ENCODE results near the gene ZNF277.

ZNF277 gene

GRCh38 chr7:112336261-112336660, 129.8 kb downstream of the ZNF277 start:
- Histone ChIP-seq H3K9ac (ENCODE audit: low read depth in 1 of 2, low read length in 2 of 2) (no peak overlapping the region), H3K9me3 (ENCODE audit: control insufficient read depth in 1 of 2, low read length in 2 of 2) (no peaks in the 10 kb centered on the region), H3K36me3 (ENCODE audit: control insufficient read depth in 1 of 2, insufficient read depth in 2 of 2, low read length in 2 of 2) (peaks cover 9 to 10% of the 10 kb centered on the region in 2 donors), H3K4me1 (ENCODE audit: control insufficient read depth in 1 of 2, insufficient read depth in 2 of 2, low read length in 2 of 2) (no peaks in the 10 kb centered on the region), H3K27ac (ENCODE audit: low read depth, low read length) (no peak overlapping the region), H3K4me3 (ENCODE audit: low read depth in 1 of 2, low read length in 2 of 2) (no peak overlapping the region), H3K27me3 (ENCODE audit: control insufficient read depth in 1 of 2, insufficient read depth in 2 of 2, low read length in 2 of 2) (no peaks in the 10 kb centered on the region)

DNA sequence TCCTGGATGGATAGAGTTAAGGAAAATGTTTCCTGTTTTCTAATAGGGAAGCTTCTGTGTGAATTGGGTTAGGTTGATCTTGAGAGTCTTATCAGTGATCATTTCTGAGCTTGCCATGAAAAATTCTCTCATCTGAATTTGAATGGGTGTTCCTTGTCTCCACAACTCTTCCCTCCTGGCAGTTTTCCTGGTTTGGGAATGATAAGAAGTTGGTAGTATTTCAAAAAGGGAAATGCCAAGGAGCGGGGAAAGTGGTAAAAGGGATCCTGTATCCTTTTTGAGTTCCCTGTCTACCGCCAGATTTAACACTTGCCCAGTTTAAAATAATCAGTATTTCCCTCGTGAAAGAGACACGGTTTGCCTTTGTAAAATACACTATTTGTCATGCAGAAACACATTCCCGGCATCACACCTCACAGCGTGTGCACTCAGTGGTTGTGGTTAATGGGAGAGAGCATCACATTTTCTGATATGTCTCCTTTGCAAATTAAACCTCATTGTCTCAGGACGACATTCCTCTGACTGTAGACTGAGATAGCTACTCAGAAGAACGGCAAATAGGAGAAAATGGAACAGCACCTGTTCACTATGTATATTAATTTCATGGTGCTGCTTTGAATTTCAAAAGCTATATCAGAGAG, 130.6 kb downstream of the ZNF277 start:
- H3K9ac ChIP-seq (ENCODE audit: low read depth in 1 of 2, low read length in 2 of 2), result no peak overlapping the region
- no peak overlapping the region for H3K27ac ChIP-seq (ENCODE audit: low read depth, low read length)
- H3K4me3 ChIP-seq (ENCODE audit: low read depth in 1 of 2, low read length in 2 of 2), result no peak overlapping the region
- H3K27me3 ChIP-seq (ENCODE audit: control insufficient read depth in 1 of 2, insufficient read depth in 2 of 2, low read length in 2 of 2), result no peaks in the 10 kb centered on the region
- H3K4me1 ChIP-seq (ENCODE audit: control insufficient read depth in 1 of 2, insufficient read depth in 2 of 2, low read length in 2 of 2), result no peaks in the 10 kb centered on the region
- peaks cover 9 to 17% of the 10 kb centered on the region in 2 donors for H3K36me3 ChIP-seq (ENCODE audit: control insufficient read depth in 1 of 2, insufficient read depth in 2 of 2, low read length in 2 of 2)
- no peaks in the 10 kb centered on the region for H3K9me3 ChIP-seq (ENCODE audit: control insufficient read depth in 1 of 2, low read length in 2 of 2)

DNA sequence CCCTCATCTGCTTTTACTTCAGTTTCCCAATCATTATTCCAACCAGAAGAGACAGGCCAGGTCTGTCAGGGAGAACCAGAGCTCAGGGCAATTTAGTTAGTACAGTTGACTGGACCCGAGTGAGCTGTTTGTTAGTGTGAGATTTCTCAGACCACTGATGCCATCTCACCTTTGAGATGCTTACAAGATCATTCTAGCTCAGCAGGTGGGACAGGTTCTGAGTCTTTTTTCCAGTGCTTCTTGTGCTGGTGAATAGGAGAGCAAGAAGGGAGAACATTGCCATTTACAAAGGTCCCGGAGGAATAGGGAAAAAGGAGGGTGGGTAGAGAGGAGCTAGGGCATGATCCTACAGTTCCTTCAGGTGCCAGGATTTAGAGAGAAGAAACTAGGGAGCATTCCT, 131.4 kb downstream of the ZNF277 start:
- no peak overlapping the region for H3K9ac ChIP-seq (ENCODE audit: low read depth in 1 of 2, low read length in 2 of 2)
- no peaks in the 10 kb centered on the region for H3K27me3 ChIP-seq (ENCODE audit: control insufficient read depth in 1 of 2, insufficient read depth in 2 of 2, low read length in 2 of 2)
- no peak overlapping the region for H3K4me3 ChIP-seq (ENCODE audit: low read depth in 1 of 2, low read length in 2 of 2)
- H3K36me3 ChIP-seq (ENCODE audit: control insufficient read depth in 1 of 2, insufficient read depth in 2 of 2, low read length in 2 of 2), result peaks cover 9 to 24% of the 10 kb centered on the region in 2 donors
- H3K9me3 ChIP-seq (ENCODE audit: control insufficient read depth in 1 of 2, low read length in 2 of 2), result no peaks in the 10 kb centered on the region
- no peak overlapping the region for H3K27ac ChIP-seq (ENCODE audit: low read depth, low read length)
- H3K4me1 ChIP-seq (ENCODE audit: control insufficient read depth in 1 of 2, insufficient read depth in 2 of 2, low read length in 2 of 2), result no peaks in the 10 kb centered on the region

GRCh38 chr7:112338786-112339185, 132.3 kb downstream of the ZNF277 start:
- H3K4me1 ChIP-seq (ENCODE audit: control insufficient read depth in 1 of 2, insufficient read depth in 2 of 2, low read length in 2 of 2), result no peaks in the 10 kb centered on the region
- H3K4me3 ChIP-seq (ENCODE audit: low read depth in 1 of 2, low read length in 2 of 2), result no peak overlapping the region
- no peaks in the 10 kb centered on the region for H3K9me3 ChIP-seq (ENCODE audit: control insufficient read depth in 1 of 2, low read length in 2 of 2)
- H3K27me3 ChIP-seq (ENCODE audit: control insufficient read depth in 1 of 2, insufficient read depth in 2 of 2, low read length in 2 of 2), result no peaks in the 10 kb centered on the region
- no peak overlapping the region for H3K9ac ChIP-seq (ENCODE audit: low read depth in 1 of 2, low read length in 2 of 2)
- no peak overlapping the region for H3K27ac ChIP-seq (ENCODE audit: low read depth, low read length)
- peaks cover 9 to 26% of the 10 kb centered on the region in 2 donors for H3K36me3 ChIP-seq (ENCODE audit: control insufficient read depth in 1 of 2, insufficient read depth in 2 of 2, low read length in 2 of 2)

GRCh38 chr7:112341464-112341863, 135.0 kb downstream of the ZNF277 start:
- Histone ChIP-seq H3K36me3 (ENCODE audit: control insufficient read depth in 1 of 2, insufficient read depth in 2 of 2, low read length in 2 of 2) (peaks cover 9 to 29% of the 10 kb centered on the region in 2 donors), H3K9ac (ENCODE audit: low read depth in 1 of 2, low read length in 2 of 2) (no peak overlapping the region), H3K4me1 (ENCODE audit: control insufficient read depth in 1 of 2, insufficient read depth in 2 of 2, low read length in 2 of 2) (no peaks in the 10 kb centered on the region)

DNA sequence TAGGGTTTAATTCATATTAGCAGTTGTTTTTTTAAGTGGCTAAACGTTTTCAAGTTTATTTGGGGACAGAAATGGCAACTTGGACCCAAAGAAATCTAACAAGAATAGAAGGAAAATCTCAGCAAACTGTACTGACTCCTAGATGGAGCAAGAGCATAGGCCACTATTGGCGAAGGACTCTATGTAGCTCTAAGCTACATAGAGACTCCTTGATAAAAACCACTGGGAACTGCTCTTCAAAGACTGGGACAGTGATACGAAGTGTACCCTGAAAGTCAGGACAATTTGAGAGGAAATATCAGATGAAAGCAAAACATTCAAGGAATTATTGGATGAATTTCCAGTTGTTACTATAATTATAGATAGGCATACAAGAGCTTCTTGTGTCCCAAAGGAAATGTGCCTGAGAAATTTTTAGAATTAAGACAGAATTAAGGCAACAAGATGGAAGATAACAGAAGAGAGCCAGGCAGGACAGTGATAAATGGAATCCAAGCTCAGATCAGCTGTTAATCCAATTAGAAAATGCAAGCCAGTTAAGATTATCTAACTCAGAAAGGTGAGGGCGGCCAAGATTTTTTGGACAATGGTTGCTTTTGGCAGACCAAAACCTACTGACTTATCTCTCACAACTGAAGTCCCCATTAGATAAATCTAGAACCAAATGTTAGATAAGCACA, 140.0 kb downstream of the ZNF277 start:
- H3K9me3 ChIP-seq (ENCODE audit: control insufficient read depth in 1 of 2, low read length in 2 of 2), result no peaks in the 10 kb centered on the region
- no peak overlapping the region for H3K4me3 ChIP-seq (ENCODE audit: low read depth in 1 of 2, low read length in 2 of 2)
- H3K27ac ChIP-seq (ENCODE audit: low read depth, low read length), result no peak overlapping the region
- H3K9ac ChIP-seq (ENCODE audit: low read depth in 1 of 2, low read length in 2 of 2), result no peak overlapping the region
- no peaks in the 10 kb centered on the region for H3K27me3 ChIP-seq (ENCODE audit: control insufficient read depth in 1 of 2, insufficient read depth in 2 of 2, low read length in 2 of 2)
- no peaks in the 10 kb centered on the region for H3K4me1 ChIP-seq (ENCODE audit: control insufficient read depth in 1 of 2, insufficient read depth in 2 of 2, low read length in 2 of 2)
- peaks cover 0 to 19% of the 10 kb centered on the region in 2 donors for H3K36me3 ChIP-seq (ENCODE audit: control insufficient read depth in 1 of 2, insufficient read depth in 2 of 2, low read length in 2 of 2)

More at GRCh38 chr7:112341464-112341863, 135.0 kb downstream of the ZNF277 start:
- Histone ChIP-seq H3K4me3 (ENCODE audit: low read depth in 1 of 2, low read length in 2 of 2) (no peak overlapping the region), H3K27me3 (ENCODE audit: control insufficient read depth in 1 of 2, insufficient read depth in 2 of 2, low read length in 2 of 2) (no peaks in the 10 kb centered on the region), H3K27ac (ENCODE audit: low read depth, low read length) (no peak overlapping the region), H3K9me3 (ENCODE audit: control insufficient read depth in 1 of 2, low read length in 2 of 2) (no peaks in the 10 kb centered on the region)

DNA sequence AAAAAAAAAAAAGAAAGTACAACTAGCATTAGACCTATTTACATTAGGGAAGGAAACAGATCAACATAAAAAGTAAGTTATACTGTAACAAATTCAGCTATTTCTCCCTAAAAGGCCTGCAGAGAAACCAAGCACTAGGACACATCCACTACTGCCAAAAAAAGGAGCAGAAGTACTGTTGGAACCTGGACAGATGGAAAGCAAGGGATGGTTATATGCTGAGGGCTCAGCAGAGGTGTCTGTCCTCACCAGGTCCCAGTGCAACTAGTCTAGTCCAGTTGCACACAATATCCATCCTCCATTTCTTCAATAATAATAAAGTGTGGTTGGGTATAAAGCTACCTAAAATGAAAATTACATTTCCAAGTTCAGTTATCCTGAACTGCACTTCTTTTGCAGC, 140.6 kb downstream of the ZNF277 start:
- H3K9ac ChIP-seq (ENCODE audit: low read depth in 1 of 2, low read length in 2 of 2), result no peak overlapping the region
- no peak overlapping the region for H3K4me3 ChIP-seq (ENCODE audit: low read depth in 1 of 2, low read length in 2 of 2)
- no peak overlapping the region for H3K27ac ChIP-seq (ENCODE audit: low read depth, low read length)
- H3K9me3 ChIP-seq (ENCODE audit: control insufficient read depth in 1 of 2, low read length in 2 of 2), result no peaks in the 10 kb centered on the region
- no peaks in the 10 kb centered on the region for H3K27me3 ChIP-seq (ENCODE audit: control insufficient read depth in 1 of 2, insufficient read depth in 2 of 2, low read length in 2 of 2)
- H3K36me3 ChIP-seq (ENCODE audit: control insufficient read depth in 1 of 2, insufficient read depth in 2 of 2, low read length in 2 of 2), result peaks cover 0 to 14% of the 10 kb centered on the region in 2 donors
- no peaks in the 10 kb centered on the region for H3K4me1 ChIP-seq (ENCODE audit: control insufficient read depth in 1 of 2, insufficient read depth in 2 of 2, low read length in 2 of 2)

- no peaks in the 10 kb centered on the region for H3K9me3 ChIP-seq (ENCODE audit: control insufficient read depth in 1 of 2, low read length in 2 of 2)
- no peaks in the 10 kb centered on the region for H3K36me3 ChIP-seq (ENCODE audit: control insufficient read depth in 1 of 2, insufficient read depth in 2 of 2, low read length in 2 of 2)
- no peak overlapping the region for H3K4me3 ChIP-seq (ENCODE audit: low read depth in 1 of 2, low read length in 2 of 2)
- H3K27ac ChIP-seq (ENCODE audit: low read depth, low read length), result no peak overlapping the region
- no peak overlapping the region for H3K9ac ChIP-seq (ENCODE audit: low read depth in 1 of 2, low read length in 2 of 2)
- no peaks in the 10 kb centered on the region for H3K27me3 ChIP-seq (ENCODE audit: control insufficient read depth in 1 of 2, insufficient read depth in 2 of 2, low read length in 2 of 2)
- H3K4me1 ChIP-seq (ENCODE audit: control insufficient read depth in 1 of 2, insufficient read depth in 2 of 2, low read length in 2 of 2), result no peaks in the 10 kb centered on the region
Measured at GRCh38 chr7:112350585-112350984, 144.1 kb downstream of the ZNF277 start.

DNA sequence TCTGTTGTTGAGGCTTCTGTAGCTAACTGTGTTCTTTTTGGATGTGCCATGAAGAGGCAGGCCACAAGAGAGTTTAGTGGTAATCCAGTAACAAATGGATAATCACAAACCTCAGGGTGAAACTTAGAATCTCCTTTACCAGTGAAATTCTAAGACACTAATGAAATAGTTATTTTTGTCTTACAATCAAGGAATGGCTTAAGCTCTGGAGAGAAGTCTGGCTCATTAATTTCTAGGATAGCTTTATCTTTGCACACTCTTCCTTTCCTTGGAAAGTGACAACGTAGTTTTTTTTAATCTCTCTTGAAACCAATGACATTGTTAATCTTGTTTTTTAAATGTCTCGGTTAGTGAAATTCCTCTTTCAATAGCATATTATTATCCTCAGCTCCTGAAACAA, 150.1 kb downstream of the ZNF277 start:
- H3K27ac ChIP-seq (ENCODE audit: low read depth, low read length), result no peak overlapping the region
- no peak overlapping the region for H3K9ac ChIP-seq (ENCODE audit: low read depth in 1 of 2, low read length in 2 of 2)
- H3K9me3 ChIP-seq (ENCODE audit: control insufficient read depth in 1 of 2, low read length in 2 of 2), result no peaks in the 10 kb centered on the region
- no peaks in the 10 kb centered on the region for H3K4me1 ChIP-seq (ENCODE audit: control insufficient read depth in 1 of 2, insufficient read depth in 2 of 2, low read length in 2 of 2)
- H3K27me3 ChIP-seq (ENCODE audit: control insufficient read depth in 1 of 2, insufficient read depth in 2 of 2, low read length in 2 of 2), result no peaks in the 10 kb centered on the region
- H3K36me3 ChIP-seq (ENCODE audit: control insufficient read depth in 1 of 2, insufficient read depth in 2 of 2, low read length in 2 of 2), result no peaks in the 10 kb centered on the region
- H3K4me3 ChIP-seq (ENCODE audit: low read depth in 1 of 2, low read length in 2 of 2), result no peak overlapping the region

- H3K27me3 ChIP-seq (ENCODE audit: control insufficient read depth in 1 of 2, insufficient read depth in 2 of 2, low read length in 2 of 2), result no peaks in the 10 kb centered on the region
- no peaks in the 10 kb centered on the region for H3K4me1 ChIP-seq (ENCODE audit: control insufficient read depth in 1 of 2, insufficient read depth in 2 of 2, low read length in 2 of 2)
- no peaks in the 10 kb centered on the region for H3K36me3 ChIP-seq (ENCODE audit: control insufficient read depth in 1 of 2, insufficient read depth in 2 of 2, low read length in 2 of 2)
- H3K9ac ChIP-seq (ENCODE audit: low read depth in 1 of 2, low read length in 2 of 2), result no peak overlapping the region
- H3K27ac ChIP-seq (ENCODE audit: low read depth, low read length), result no peak overlapping the region
- no peaks in the 10 kb centered on the region for H3K9me3 ChIP-seq (ENCODE audit: control insufficient read depth in 1 of 2, low read length in 2 of 2)
- H3K4me3 ChIP-seq (ENCODE audit: low read depth in 1 of 2, low read length in 2 of 2), result no peak overlapping the region
Measured at GRCh38 chr7:112357136-112357535, 150.6 kb downstream of the ZNF277 start.

All from duodenal mucosa (tissue), 2 donors.